GM15510 (cell line): ENCODE results near the gene HERC6.

Experiments used
- POLR2A ChIP-seq: IDR thresholded peaks from 3 replicates; pipeline ENCODE4 v1.6.1; 2011; ENCODE audit warnings: borderline replicate concordance; ENCODE audit not compliant: insufficient read length; ENCODE audit errors: extremely low read depth

Gene HERC6

DNA sequence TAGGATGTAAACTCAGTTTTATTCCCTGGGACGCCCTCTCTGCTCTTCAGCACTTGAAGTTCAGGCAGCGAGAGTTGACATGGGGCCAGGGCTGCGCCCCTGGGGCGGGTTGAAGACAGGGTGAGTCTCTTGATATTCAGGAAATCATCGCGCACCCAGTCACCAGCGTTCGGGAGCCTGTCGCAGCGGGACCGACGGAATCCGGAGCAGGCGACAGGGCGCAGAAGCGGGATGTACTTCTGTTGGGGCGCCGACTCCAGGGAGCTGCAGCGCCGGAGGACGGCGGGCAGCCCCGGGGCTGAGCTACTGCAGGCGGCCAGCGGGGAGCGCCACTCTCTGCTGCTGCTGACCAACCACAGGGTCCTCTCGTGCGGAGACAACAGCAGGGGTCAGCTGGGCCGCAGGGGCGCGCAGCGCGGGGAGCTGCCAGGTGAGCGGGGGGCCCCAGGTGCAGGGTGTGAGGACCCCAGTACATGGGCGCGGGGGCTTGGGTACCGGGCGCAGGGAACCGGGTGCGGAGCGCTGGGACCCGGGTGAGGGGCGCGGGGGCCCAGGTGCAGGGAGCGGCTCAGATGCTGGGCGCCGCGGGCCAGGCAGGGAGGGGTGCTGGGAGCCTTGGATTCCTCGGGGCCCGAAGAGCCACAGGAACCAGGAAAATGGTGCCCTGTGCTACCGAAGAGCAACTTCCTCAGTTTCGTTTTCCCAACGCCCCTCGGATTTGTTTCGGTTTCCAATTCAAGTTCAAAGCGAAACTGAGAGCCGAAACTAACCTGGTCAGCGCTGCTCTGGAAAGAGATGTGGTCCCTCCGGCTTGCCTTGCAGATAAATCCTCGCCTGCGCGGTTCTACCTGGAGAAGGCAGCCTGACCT, at the start of gene HERC6:
Gene HERC6, plus strand, starts transcription at position 162 of the 869 bp plus-strand sequence. Its CDS starts 70 bp downstream, at position 232.
- peak; percentile 51 for TF ChIP-seq POLR2A

DNA sequence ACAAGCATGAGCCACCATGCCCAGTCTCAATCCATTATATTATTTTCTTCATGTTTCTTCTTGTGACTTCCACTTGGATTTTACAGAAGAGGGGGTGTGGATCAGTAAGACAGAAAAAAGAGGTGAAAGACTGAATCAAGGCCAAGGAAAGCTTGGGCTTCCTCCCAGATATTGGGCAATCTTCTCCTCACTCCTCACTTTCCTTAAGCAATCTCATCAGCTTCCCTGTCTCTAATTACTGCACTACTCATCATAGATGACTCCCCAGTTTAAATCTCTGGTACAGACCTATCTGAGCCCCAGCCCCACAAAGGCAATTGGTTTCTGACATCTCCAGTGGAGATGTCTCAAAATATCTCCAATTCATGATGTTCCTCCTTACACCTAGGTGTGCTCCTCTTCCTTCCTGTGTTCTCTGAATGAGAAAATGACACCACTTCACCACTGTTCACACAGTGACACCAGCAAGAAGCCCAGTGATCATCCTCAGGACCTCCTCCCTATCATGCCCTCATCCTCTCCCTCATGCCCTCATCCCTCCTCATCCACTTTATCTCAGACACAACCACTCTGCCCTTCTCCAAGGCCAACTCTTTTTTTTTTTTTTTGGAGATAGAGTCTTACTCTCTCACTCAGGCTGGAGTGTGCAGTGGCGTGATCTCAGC, 44.8 kb upstream of the HERC6 start:
- no peak for TF ChIP-seq POLR2A

GRCh38 chr4:88335092-88335665, 43.5 kb upstream of the HERC6 start:
- TF ChIP-seq POLR2A = no peak

GRCh38 chr4:88341227-88342192, 37.1 kb upstream of the HERC6 start:
- TF ChIP-seq POLR2A = no peak

DNA sequence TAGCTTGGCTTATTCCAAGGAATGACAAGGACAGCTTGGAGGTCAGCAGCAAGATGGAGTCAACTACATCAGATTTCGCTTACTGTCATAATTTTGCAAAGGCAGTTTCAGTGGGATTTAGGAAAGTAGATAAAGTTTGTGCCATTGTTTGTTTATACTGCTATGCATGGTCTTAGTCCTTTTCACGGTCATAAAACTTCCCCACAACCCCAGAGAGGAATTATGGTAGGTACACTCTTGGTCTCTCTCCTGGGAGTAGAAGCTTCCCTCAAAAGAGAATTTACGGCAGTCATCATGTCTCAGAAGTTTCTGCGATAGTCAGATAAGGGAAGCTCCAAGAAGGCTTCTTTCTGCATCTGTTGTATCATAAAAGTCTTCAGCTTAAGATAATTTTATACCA, 27.9 kb upstream of the HERC6 start:
- TF ChIP-seq POLR2A = no peak

DNA sequence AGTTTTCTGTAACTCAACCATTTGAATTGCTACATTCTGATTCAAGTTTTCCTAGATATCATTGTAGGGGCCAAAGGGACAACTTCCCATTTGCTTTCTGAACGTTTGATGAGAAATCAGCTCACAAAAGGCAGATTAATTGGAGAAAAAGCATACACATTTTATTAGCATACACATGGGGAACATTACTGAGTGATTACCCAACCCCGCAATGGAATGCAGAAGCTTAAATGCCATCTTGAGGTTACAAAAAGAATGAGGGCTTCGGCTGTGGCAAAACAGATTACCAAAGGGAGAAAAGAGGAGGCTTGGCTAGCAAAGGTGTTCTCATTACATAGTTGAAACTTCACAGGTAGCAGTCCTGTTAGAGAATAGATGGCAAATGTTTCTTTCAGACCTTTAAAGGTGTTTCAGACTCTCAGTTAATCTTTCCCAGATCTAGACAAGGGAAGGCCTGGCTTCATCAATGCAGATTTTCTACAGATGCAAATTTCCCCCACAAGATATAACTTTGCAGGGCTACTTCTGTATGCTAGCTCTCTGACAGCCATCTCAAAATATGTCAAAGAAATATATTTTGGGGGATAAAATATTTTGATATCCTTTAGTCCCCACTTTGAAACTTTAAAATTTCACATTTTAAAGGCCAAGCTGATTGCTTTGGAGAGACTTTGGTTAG, 26.5 kb upstream of the HERC6 start:
- TF ChIP-seq POLR2A = no peak

DNA sequence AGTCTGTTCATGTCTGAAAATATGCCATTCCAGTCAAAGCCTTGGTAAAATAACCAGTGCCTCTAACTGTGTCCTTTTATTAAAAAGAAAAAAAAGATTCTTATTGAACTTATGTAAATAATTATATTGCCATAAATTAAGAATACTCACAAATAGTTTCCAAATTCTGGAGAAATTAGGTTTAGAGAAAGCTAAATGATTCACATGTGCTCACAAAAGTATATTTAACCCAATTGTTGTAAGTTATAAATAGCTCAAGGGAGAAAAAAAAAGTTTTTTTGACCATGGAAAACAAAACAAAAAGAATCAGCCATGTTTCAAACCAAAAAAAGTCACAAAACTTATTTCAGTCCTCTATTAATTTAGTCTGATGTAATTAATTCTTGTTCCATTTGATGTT, 25.3 kb upstream of the HERC6 start:
- no peak for TF ChIP-seq POLR2A

DNA sequence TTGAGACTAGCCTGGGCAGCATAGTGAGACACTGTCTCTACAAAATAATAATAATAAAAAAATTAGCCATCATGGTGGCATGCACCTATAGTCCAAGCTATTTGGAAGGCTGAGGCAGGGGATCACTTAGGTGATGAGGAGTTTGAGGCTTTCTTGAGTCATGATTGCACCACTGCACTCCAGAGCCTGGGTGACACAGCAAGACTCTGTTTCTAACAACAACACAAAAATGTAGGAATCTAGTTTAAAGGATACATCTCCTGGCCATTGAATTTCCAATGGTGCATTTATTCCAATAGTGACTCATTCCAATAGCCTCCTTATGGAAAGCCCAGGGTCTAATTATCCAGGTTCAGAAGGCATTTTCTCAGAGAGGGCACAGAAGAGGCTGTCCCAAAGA, 21.9 kb upstream of the HERC6 start:
- no peak for TF ChIP-seq POLR2A

GRCh38 chr4:88357262-88357661, 21.4 kb upstream of the HERC6 start:
- no peak for TF ChIP-seq POLR2A

DNA sequence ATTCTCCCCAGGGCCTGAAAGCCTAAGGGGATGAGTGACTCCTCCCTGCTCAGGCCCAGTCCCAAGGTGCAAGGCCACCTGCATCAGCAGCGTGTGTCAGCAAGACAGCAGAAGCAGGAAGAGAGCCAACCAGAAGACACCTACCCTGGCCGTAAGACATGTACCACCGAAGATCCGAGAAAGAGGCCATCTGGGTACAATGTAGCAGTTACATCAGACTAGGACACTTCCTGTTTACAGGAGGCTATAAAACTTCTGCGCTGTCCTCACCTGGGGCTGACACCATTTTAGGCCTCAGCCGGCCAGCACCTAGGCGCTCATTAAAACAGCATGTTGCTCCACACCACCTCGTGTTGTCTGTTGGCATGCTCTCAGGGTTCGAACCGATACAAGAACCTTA, 19.1 kb upstream of the HERC6 start:
- TF ChIP-seq POLR2A = no peak

- no peak for TF ChIP-seq POLR2A
Observed at GRCh38 chr4:88360256-88360655, 18.4 kb upstream of the HERC6 start.

DNA sequence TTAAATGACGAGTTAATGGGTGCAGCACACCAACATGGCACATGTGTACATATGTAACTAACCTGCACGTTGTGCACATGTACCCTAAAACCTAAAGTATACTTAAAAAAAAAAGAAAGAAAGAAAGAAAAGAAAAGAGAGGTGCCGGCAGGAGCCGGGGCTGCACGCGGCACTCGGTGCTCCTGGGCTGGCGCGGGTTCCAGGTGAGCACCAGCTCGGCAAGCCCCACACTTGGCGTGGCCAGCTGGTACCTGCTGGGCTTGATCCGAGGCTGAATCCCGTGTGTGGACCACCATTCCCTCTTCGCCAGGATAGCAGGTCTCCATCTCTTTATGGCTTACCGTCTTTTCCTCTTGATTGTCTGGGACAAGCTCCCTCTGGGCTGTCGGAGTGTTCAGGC, 17.9 kb upstream of the HERC6 start:
- no peak for TF ChIP-seq POLR2A

GRCh38 chr4:88366460-88366859, 12.2 kb upstream of the HERC6 start:
- TF ChIP-seq POLR2A = no peak

- no peak for TF ChIP-seq POLR2A
Observed at GRCh38 chr4:88367826-88368225, 10.8 kb upstream of the HERC6 start.
